AG09319 (cell line): Measurements from ENCODE around the gene CSTF1.
A peak's percentile ranks its signal among the peaks of the same experiment; 100 is the strongest.

ENCODE experiments used
- DNase-seq: peaks from one replicate; pipeline ENCODE4 v3.0.0-alpha.2; 2010; ENCODE audit warnings: low read depth; ENCODE audit errors: extremely low read depth
- TF ChIP-seq, protein P1 (sequence below): IDR thresholded peaks from 2 replicates; pipeline ENCODE4 v1.5.1; 2011; ENCODE audit warnings: low read depth, mild to moderate bottlenecking, inconsistent platforms, low read length, moderate library complexity

Gene CSTF1

DNA sequence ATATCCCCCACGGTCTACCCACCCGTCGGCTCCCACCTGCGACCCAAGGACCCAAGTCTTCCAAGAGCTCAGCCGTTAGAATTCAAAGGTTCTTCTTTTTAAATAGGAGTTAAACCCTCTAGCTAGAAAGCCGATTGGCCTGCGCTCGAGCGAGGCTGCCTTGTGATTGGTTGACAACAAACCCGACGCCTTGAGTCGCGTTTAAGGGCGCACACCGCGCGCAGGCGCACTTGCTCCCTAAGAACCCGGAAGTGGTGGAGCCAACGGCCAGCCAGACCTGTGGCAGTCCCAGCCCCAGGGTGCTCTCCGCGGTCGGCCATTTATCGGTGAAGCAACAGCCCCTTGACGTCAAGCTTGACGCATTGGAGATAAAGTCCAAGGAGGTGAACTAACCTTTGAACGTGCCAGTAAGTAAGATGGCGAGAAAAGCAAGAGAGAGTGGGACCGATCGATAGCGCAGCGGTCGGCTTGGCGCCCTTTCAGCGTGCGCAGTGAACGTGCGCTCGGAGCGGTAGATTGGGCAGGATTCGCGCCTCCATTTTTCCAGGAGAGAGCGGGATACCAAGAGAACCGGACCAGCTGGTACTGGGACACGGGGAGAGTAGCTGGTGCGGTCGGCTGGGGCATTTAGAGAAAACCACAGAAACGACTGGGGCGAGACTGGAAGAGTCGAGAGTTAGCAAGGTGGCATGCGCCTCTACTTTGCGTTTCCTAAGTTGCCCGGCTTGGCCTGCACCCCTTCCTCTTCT lies at the start of gene CSTF1, which contains the start of gene AURKA:
CSTF1 (plus strand) TSS at position 514 of the 749 bp plus-strand sequence. CDS start 2,908 bp downstream, outside the sequence.
AURKA (minus strand) TSS at position 84 of the 749 bp plus-strand sequence. CDS start 4,018 bp downstream, outside the sequence.
- peak; percentile 99 for DNase-seq
- TF ChIP-seq, protein P1, sequence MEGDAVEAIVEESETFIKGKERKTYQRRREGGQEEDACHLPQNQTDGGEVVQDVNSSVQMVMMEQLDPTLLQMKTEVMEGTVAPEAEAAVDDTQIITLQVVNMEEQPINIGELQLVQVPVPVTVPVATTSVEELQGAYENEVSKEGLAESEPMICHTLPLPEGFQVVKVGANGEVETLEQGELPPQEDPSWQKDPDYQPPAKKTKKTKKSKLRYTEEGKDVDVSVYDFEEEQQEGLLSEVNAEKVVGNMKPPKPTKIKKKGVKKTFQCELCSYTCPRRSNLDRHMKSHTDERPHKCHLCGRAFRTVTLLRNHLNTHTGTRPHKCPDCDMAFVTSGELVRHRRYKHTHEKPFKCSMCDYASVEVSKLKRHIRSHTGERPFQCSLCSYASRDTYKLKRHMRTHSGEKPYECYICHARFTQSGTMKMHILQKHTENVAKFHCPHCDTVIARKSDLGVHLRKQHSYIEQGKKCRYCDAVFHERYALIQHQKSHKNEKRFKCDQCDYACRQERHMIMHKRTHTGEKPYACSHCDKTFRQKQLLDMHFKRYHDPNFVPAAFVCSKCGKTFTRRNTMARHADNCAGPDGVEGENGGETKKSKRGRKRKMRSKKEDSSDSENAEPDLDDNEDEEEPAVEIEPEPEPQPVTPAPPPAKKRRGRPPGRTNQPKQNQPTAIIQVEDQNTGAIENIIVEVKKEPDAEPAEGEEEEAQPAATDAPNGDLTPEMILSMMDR, result no peak

DNA sequence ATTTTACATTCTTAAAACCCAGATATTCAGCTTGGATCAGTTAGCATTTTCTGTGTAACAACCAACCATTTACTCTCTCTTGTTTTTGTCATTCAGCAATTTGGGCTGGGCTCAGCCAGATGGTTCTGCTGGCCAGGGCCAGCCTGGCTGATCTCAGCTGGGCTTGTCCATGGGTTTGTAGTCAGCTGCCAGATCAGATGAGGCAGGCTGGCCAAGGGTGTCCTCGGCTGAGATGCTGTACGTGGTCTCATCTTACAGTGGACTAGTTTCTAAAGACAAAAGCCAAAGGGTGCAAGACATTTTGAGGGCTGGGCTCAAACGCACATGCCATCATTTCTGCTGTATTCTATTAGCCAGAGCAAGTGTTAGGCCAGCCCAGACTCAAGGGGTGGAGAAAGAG lies 49.7 kb upstream of the CSTF1 start:
- TF ChIP-seq, protein P1, result no peak
- DNase-seq, result no peak

DNA sequence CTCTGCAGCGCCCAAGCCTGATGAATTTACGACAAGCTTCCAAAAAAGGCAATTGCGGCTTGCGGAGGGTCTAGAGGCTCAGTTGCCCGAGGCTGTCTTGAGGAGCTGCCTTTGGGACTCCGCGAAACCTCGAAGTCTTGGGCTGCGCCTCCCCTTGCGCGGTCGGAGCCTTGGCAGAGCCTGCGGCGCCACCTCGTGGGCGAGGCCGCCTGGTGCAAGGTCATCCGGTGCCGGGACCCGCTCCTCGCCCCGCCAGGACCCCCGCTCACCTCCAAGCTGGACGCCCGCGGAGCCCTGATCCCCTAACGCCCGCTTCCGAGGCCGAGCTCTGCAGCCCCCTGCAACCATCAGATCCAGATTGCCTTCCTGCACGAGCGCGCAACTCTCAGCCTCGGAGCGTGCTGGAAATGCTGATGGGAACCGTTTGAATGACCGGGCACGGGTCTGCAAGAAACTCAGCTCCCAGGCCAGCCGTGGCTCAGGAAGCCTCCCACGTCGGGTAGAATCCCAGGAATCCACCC lies 48.5 kb upstream of the CSTF1 start:
- DNase-seq, result no peak
- TF ChIP-seq, protein P1, result peak; percentile 79

DNA sequence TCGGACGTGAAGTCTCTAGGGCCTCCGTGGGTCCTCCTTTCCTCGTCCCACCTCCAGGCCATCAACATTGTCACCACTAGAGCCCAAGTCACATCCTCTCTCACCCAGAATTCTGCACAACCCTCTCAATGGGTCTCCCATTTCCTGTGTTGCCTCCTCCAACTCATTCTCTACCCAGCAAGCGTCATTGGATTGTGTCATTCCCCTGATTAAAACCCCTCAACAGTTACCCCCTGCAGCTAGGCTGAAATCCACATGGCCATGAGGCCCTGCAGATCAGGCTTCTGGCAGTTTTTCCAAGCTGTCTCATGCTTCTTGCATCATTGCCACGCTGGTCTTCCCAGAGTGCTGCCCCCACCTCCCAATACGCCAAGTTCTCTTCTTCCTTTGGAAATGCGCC lies 46.5 kb upstream of the CSTF1 start:
- TF ChIP-seq, protein P1, result no peak
- no peak for DNase-seq

DNA sequence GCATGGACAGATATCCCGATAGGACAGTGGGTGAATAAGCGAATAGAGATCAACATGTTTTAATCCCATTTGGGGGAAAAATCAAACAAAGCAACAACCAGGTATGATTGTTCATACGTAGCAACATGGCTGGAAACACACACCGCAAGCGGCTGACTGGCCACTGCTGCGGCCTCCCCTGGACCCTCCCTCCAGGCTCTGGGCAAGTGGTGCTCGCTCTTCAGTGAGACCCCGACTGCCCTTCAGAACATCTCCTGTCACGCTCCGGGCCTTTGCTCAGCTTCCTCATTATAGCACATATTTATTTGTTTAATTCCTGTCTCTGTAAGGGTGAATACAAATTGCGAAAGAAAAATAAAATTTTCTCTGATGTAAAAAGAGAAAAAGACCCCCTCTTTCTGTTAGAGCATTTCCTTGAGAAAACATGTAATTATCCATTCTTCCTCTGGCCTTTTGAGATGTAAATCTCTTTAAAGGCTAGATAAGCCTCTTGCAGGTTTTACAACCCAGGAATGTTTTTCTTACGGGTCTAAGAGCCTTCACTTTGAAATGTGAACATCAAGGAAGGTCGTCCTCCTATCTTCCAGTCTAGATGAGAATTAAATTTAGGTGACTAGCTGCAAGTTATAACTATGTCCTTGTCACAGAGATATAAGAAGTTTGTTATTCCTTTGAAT lies 44.7 kb upstream of the CSTF1 start:
- DNase-seq, result no peak
- TF ChIP-seq, protein P1, result no peak

DNA sequence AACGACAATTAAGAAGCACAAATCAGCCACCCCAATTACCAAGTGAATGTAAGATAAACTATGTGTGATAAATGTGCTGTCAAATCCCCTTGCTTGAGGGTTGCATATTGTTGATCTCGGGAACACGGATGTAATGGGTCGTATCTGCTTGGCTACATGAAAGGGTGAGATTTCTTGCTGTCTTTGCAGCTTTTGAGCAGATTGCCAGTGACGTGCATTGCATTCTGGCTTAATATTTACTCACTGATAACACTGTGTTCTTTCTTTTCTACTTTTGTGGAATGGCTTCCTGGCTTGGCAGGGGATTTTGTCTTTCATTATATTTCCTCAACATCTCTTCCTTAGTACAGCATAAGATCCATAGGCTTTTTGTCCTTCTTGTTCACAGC lies 44.1 kb upstream of the CSTF1 start:
- DNase-seq, result no peak
- TF ChIP-seq, protein P1, result no peak

DNA sequence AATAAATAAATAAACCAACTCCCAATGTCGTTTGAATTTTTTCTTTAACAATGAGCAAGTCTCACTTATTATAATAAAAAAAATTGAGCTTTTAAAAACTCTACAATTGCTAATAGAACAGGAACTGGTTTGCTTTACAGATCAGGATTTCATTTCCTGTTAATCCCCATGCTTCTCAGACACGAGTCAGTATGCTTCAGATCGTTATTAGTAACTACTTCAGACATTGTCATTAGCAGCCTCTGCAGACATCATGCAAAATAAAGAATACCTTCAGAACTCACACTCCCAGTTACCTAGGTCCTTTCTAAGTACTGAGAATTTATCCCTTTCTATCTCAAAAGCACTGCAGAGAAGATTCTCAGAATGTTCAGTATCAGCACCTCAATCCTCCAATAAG lies 43.7 kb upstream of the CSTF1 start:
- TF ChIP-seq, protein P1, result no peak
- no peak for DNase-seq
